GM21786 (cell line): ENCODE measurements around the gene CDH22.

Source experiments
- ATAC-seq: cut with Tn5 transposase; IDR thresholded peaks from one replicate; pipeline ENCODE4 v1.9.1; 2021; ENCODE audit not compliant: unreplicated experiment

Gene CDH22

GRCh38 chr20:46300281-46300680, 8.0 kb downstream of the CDH22 start:
- ATAC-seq: no peak

DNA sequence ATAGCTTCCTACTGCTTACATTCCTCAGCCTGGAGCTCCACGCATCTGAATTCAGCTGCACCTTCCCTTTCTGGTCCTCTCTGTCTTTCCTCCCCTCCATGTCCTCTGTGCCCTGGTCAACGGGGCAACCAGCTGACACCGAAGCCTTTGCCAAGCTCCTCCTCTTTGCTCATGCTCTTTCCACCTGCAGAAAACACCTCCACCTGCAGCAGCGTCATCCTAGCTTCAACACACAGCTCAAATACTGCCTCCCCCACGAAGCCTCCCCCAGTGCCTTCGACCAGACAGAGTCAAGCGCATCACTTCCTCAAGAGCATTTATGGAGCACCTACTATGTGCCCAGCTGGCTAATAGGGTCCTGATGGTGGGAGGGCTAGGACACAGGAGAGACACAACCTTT, 9.2 kb downstream of the CDH22 start:
- ATAC-seq: no peak

GRCh38 chr20:46298374-46298773, 9.9 kb downstream of the CDH22 start:
- no peak for ATAC-seq

DNA sequence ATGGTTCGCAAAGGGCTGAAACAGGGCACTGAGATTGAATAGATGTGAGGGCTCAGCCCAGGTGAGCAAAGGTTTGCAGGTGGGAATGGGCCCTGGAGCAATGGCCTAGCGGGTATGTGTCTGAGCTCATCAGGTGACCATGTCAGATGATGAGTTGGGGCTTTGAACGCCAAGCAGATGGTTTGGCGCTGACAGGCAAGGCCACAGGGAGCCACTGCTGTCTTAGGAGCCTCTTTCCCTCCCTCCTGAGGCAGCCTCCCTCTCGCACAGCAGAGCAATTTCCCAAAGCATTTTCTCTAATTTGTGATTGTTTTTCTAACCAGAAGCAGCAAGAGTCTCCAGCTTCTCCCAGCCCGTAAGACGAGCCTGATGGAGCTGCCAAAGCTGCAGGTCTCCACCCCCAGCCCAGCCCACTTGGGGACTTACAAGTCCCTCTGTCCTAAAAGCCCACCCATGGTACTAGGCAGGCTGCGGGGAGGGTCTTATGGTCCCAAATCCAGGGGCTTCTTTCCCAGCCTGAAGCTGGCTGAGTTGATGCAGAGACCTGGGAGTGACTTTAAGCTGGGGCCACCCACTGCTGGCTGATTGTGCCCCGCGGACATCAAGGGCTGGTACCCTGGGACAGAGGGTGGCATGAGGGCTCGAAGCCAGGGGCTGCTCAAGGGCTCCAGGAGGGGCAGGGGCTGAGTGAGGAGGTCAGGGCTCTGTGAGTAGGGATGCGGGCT, 11.6 kb downstream of the CDH22 start:
- ATAC-seq: no peak

- no peak for ATAC-seq
These were observed 15.2 kb downstream of the CDH22 start for GRCh38 chr20:46293084-46293483.

DNA sequence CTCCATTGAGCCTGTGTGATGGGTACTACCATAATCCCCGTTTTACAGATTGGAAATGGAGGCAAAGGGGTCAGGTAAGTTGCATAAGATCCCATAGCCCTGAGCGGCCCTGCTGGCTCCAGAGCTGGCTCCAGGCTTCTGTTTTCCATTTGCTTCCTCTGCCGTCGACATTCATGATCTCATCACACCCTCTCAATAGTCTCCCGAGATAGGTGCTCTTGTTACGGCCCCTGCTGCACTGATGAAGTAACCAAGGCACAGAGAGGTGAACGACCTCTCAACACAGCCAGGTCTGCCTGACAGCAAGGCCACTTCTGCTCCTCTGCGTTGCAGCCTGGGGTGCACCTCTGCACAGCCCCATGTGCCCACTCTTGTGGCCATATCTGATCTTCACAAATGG, 16.9 kb downstream of the CDH22 start:
- no peak for ATAC-seq

DNA sequence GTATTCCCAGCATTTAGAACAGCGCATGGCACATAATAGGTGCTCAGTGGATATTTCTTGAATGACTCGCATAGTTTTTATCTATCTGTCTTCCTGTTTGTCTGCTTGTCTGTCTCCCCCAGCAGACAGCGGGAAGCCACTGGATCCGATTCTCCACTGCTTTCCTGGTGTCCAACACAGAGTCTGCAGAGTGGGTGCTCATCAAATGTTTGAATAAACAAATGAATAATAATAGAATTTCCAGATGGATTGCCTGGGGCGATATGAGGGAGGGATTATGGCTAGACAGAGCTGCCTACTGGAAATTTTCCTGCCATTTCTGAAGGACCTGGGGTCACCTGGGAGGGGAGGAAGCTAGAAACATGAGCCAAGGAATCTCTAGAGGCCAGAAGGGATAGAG, 18.9 kb downstream of the CDH22 start:
- ATAC-seq: no peak

GRCh38 chr20:46286977-46287376, 21.3 kb downstream of the CDH22 start:
- ATAC-seq: no peak

DNA sequence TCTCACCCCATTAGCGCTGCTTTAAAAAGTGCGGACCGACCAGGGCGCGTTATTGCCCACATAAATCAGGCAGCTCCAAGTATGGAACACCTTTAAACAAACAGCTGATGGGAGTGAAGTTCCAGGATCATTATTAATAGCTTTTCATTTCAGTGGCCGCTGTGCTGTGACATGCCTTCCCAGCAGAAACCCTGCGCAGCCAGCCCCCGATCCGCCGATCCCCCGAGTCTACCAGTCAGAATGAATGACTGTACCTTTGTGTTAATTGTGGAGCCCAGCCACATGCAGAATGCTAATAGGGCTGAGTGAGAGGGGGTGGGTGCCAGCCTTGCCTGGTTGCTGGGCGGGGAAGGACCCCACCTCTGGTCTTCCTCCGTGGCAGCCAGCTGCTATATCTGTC, 21.9 kb downstream of the CDH22 start:
- ATAC-seq: no peak

GRCh38 chr20:46285740-46286139, 22.6 kb downstream of the CDH22 start:
- no peak for ATAC-seq

DNA sequence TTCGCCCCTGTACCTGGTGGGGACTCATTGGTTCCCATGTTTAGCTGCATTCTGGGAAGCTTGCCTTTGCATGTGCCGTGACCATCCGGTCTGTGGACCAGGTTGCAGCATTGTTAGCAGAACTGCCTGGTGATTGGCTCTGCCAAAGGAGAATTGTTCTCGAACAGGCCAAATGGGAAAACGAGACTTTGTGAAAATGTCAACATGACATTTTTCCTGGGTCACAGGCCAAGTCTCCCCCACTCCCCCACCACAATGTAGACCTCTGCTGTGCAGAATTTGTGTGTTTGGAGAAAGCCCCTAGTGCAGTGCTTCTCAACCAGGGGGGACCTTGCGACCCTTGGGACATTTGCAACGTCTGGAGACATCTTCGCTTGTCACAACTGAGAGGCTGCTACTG, 23.2 kb downstream of the CDH22 start:
- ATAC-seq: no peak

GRCh38 chr20:46284040-46284427, 24.3 kb downstream of the CDH22 start:
- ATAC-seq: no peak

GRCh38 chr20:46283426-46284039, 24.8 kb downstream of the CDH22 start:
- no peak for ATAC-seq

DNA sequence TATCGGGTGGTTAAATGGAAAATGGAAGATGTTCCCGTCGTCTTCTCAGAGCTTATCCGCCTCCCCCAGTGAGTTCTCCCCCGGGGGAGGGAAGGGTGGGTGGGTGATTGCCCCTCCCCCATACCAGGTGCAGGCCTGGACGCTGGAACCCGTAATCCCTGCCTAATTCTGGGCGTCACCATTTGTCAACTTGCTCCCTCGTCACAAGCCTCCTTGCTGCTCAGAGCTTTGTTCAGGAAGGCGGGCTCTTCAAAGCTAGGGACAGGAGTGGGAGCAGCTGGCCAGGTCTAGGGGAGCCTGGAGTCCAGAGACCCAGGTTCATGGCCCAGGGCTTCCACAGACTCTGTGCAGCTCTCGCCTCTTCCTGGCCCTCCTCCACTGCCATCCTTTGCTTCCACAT, 25.6 kb downstream of the CDH22 start:
- no peak for ATAC-seq

GRCh38 chr20:46279103-46279502, 29.2 kb downstream of the CDH22 start:
- ATAC-seq: no peak

DNA sequence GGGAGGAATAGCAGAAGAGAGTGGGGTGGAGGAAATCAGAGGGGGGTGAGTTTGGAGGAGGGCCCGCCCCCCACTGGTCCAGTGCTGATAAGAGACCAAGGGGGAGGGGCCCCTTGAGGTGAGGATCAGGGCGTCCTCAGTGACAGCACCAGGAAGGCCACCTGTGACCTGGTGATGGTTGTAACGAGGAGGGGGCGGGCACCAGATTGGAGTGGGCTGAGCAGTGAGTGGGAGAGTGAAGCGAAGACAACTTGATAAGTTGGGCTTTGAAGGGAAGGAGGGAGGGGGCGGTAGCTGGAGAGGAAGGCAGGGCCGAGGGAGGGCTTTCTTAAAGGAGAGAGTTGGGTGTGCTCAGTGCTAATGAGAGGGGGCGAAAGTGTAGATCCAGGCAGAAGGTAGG, 30.7 kb downstream of the CDH22 start:
- ATAC-seq: no peak

DNA sequence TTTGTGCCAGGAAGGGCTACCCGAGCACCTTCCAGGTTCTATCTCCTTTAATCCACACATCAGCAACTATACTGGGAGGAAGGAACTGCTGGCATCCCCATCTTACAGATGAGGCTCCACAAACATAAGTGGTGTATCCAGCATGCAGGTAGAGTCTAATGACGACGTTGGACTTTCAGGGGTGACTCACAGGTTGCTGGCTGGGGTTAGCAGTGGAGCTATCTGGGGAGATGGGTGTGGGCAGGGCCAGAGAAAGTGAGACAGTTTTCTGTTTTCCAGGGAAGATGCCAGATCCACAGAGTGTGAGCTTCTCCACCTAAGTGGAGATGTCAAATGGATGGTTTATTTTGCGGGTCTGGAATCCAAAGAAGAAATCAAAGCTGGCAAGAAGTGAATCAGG, 31.8 kb downstream of the CDH22 start:
- ATAC-seq: no peak

DNA sequence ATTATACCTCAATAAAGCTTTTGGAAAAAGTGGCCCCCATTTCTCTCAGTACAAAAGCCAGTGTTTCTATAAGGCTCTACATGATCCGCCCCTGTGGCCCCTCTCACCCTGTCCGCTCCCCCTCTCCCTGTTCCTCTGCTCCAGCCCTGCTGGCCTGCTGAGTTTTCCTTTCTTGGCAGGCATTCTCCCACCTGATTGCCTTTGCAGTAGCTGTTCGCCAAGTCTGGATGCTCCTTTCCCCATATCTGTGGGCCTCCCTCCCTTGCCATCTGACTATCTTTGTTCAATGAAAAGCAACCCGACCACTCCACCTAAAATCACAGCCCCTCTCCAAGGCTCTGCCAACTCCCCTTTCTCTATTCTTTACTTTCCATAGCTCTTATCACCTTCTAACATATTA, 33.2 kb downstream of the CDH22 start:
- ATAC-seq: no peak

GRCh38 chr20:46273717-46274116, 34.6 kb downstream of the CDH22 start:
- no peak for ATAC-seq

- ATAC-seq: no peak
These were observed 35.8 kb downstream of the CDH22 start for GRCh38 chr20:46272389-46273047.

GRCh38 chr20:46270977-46271744, 37.1 kb downstream of the CDH22 start:
- ATAC-seq: no peak

DNA sequence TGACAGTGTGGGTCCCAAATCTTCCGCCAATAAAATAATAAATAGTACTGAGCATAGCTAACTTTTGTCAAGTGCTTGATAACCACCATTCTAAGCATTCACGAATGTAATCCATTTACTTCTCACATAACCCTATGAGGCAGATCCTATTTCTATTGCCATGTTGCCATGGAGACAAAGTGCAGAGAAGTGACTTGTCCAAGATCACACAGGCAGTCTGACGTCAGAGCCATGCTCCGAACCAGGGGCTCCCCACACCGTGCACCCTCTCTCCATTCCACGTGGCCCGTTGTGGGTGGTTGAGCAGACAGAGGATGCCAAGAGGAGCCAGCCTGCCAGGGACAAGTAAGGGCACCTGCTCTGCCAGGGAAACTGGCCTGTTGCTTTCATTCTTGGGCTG, 38.9 kb downstream of the CDH22 start:
- ATAC-seq: no peak
